Measurements from ENCODE around the gene PDZRN4.

The PDZRN4 gene

GRCh38 chr12:41619705-41620104, 431.6 kb downstream of the PDZRN4 start:
- H3K4me1 Mint-ChIP-seq, result peaks cover 23% of the 10 kb centered on the region
- no peak for DNase-seq
- peaks cover 8% of the 10 kb centered on the region for H3K9me3 Mint-ChIP-seq
- H3K4me3 Mint-ChIP-seq, result no peak overlapping the region
- TF ChIP-seq, protein P1, sequence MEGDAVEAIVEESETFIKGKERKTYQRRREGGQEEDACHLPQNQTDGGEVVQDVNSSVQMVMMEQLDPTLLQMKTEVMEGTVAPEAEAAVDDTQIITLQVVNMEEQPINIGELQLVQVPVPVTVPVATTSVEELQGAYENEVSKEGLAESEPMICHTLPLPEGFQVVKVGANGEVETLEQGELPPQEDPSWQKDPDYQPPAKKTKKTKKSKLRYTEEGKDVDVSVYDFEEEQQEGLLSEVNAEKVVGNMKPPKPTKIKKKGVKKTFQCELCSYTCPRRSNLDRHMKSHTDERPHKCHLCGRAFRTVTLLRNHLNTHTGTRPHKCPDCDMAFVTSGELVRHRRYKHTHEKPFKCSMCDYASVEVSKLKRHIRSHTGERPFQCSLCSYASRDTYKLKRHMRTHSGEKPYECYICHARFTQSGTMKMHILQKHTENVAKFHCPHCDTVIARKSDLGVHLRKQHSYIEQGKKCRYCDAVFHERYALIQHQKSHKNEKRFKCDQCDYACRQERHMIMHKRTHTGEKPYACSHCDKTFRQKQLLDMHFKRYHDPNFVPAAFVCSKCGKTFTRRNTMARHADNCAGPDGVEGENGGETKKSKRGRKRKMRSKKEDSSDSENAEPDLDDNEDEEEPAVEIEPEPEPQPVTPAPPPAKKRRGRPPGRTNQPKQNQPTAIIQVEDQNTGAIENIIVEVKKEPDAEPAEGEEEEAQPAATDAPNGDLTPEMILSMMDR (IDR thresholded peaks at IDR 0.05), result no peak
- no peaks in the 10 kb centered on the region for H3K27me3 Mint-ChIP-seq (ENCODE audit: low read depth, poor library complexity)
- no peaks in the 10 kb centered on the region for H3K36me3 Mint-ChIP-seq (ENCODE audit: low read depth)
- no peak overlapping the region for H3K27ac Mint-ChIP-seq

GRCh38 chr12:41621291-41621690, 433.2 kb downstream of the PDZRN4 start:
- no peak for DNase-seq
- H3K9me3 Mint-ChIP-seq, result peaks cover 3% of the 10 kb centered on the region
- H3K36me3 Mint-ChIP-seq (ENCODE audit: low read depth), result no peaks in the 10 kb centered on the region
- H3K27ac Mint-ChIP-seq, result no peak overlapping the region
- H3K4me1 Mint-ChIP-seq, result peaks cover 23% of the 10 kb centered on the region
- H3K4me3 Mint-ChIP-seq, result no peak overlapping the region
- no peaks in the 10 kb centered on the region for H3K27me3 Mint-ChIP-seq (ENCODE audit: low read depth, poor library complexity)
- TF ChIP-seq, protein P1 (IDR thresholded peaks at IDR 0.05), result no peak
